ENCODE measurements around the gene PSD4. TPM values are rescaled to one million over a fixed set of nuclear protein-coding genes. Genes with fewer than 3 reads are reported as not detected.
A peak's percentile ranks its signal among the peaks of the same experiment; 100 is the strongest.

PSD4 gene
- total RNA-seq = 100 to 1,000 TPM in 1 of 4 donors, 10 to 100 TPM in 3; 53.8 to 102 (median 88.0) TPM

- Histone ChIP-seq H3K36me3 (no peaks in the 10 kb centered on the region), H3K4me1 (peaks cover 5% of the 10 kb centered on the region), H3K4me3 (peak within 1 kb of the TSS; percentile 33), H3K27me3 (no peaks in the 10 kb centered on the region), H3K27ac (no peak within 1 kb of the TSS), H3K9me3 (no peaks in the 10 kb centered on the region)
- WGBS = 75% methylated on average over 14 of the region's 14 CpGs
- DNase-seq (ENCODE audit: low spot score in 2 of 2) = peak in 1 of 2 donors; percentile 88
- TF ChIP-seq, protein P1, sequence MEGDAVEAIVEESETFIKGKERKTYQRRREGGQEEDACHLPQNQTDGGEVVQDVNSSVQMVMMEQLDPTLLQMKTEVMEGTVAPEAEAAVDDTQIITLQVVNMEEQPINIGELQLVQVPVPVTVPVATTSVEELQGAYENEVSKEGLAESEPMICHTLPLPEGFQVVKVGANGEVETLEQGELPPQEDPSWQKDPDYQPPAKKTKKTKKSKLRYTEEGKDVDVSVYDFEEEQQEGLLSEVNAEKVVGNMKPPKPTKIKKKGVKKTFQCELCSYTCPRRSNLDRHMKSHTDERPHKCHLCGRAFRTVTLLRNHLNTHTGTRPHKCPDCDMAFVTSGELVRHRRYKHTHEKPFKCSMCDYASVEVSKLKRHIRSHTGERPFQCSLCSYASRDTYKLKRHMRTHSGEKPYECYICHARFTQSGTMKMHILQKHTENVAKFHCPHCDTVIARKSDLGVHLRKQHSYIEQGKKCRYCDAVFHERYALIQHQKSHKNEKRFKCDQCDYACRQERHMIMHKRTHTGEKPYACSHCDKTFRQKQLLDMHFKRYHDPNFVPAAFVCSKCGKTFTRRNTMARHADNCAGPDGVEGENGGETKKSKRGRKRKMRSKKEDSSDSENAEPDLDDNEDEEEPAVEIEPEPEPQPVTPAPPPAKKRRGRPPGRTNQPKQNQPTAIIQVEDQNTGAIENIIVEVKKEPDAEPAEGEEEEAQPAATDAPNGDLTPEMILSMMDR (IDR thresholded peaks at IDR 0.05) = no peak
- TF ChIP-seq POLR2AphosphoS5 (IDR thresholded peaks at IDR 0.05) (no peak), EP300 (IDR thresholded peaks at IDR 0.05) (no peak), POLR2A (IDR thresholded peaks at IDR 0.05) (no peak)
Observed at GRCh38 chr2:113173542-113174375, at the start of gene PSD4. TSS of gene PSD4 (plus strand) at chr2:113173971. CDS start at chr2:113182457, 8,486 bp downstream.

- H3K27me3 ChIP-seq = no peaks in the 10 kb centered on the region
- H3K9me3 ChIP-seq = no peaks in the 10 kb centered on the region
- WGBS = 34% methylated on average over 12 of the region's 12 CpGs
- peaks cover 34% of the 10 kb centered on the region for H3K4me1 ChIP-seq
- no peak for DNase-seq (ENCODE audit: low spot score in 2 of 2)
- TF ChIP-seq, protein P1 (IDR thresholded peaks at IDR 0.05) = no peak
- TF ChIP-seq EP300 (IDR thresholded peaks at IDR 0.05) (no peak), POLR2AphosphoS5 (IDR thresholded peaks at IDR 0.05) (no peak), POLR2A (IDR thresholded peaks at IDR 0.05) (no peak)
- H3K36me3 ChIP-seq = peaks cover 5% of the 10 kb centered on the region
- no peak overlapping the region for H3K4me3 ChIP-seq
- peak overlapping the region; percentile 9 for H3K27ac ChIP-seq
Observed at GRCh38 chr2:113124181-113124961, 49.4 kb upstream of the PSD4 start.

GRCh38 chr2:113124984-113125855 is 48.6 kb upstream of the PSD4 start:
- Histone ChIP-seq H3K36me3 (peaks cover 5% of the 10 kb centered on the region), H3K4me3 (no peak overlapping the region), H3K9me3 (no peaks in the 10 kb centered on the region), H3K27ac (no peak overlapping the region), H3K4me1 (peaks cover 30% of the 10 kb centered on the region), H3K27me3 (no peaks in the 10 kb centered on the region)
- TF ChIP-seq EP300 (IDR thresholded peaks at IDR 0.05) = no peak
- TF ChIP-seq POLR2AphosphoS5 (IDR thresholded peaks at IDR 0.05) = no peak
- TF ChIP-seq POLR2A (IDR thresholded peaks at IDR 0.05) = no peak
- TF ChIP-seq, protein P1 (IDR thresholded peaks at IDR 0.05) = no peak
- no peak for DNase-seq (ENCODE audit: low spot score in 2 of 2)
- 50% methylated on average over 6 of the region's 6 CpGs for WGBS

- WGBS = 82% methylated on average over 16 of the region's 16 CpGs
Observed at GRCh38 chr2:113126845-113127645, 46.7 kb upstream of the PSD4 start, which contains the start of gene IL1RN. TSS of gene IL1RN (plus strand) at chr2:113127598. CDS start at chr2:113127625, 27 bp downstream.

More at GRCh38 chr2:113126845-113127645, 46.7 kb upstream of the PSD4 start, which contains the start of gene IL1RN:
- no peak within 1 kb of the TSS for H3K4me3 ChIP-seq
- peaks cover 18% of the 10 kb centered on the region for H3K36me3 ChIP-seq
- no peak within 1 kb of the TSS for H3K27ac ChIP-seq
- no peak for DNase-seq (ENCODE audit: low spot score in 2 of 2)
- no peaks in the 10 kb centered on the region for H3K9me3 ChIP-seq
- TF ChIP-seq, protein P1 (IDR thresholded peaks at IDR 0.05) = no peak
- TF ChIP-seq EP300 (IDR thresholded peaks at IDR 0.05) (no peak), POLR2A (IDR thresholded peaks at IDR 0.05) (no peak), POLR2AphosphoS5 (IDR thresholded peaks at IDR 0.05) (no peak)
- peaks cover 23% of the 10 kb centered on the region for H3K4me1 ChIP-seq
- H3K27me3 ChIP-seq = no peaks in the 10 kb centered on the region
